AG09309 (cell line): Measurements from ENCODE around the gene HNRNPA0.

Experiments used
- DNase-seq: peaks from one replicate; pipeline ENCODE4 v3.0.0-alpha.2; 2010; ENCODE audit warnings: low read depth
- H3K4me3 ChIP-seq: 2 replicates; pipeline ENCODE4 v1.5.1; 2011; ENCODE audit warnings: mild to moderate bottlenecking, low read depth, low read length, moderate library complexity; ENCODE audit not compliant: control insufficient read depth
- CTCF ChIP-seq: IDR thresholded peaks from 2 replicates; pipeline ENCODE4 v1.5.1; 2011; ENCODE audit warnings: mild to moderate bottlenecking, low read depth, low read length, inconsistent platforms; ENCODE audit not compliant: insufficient read depth, control insufficient read depth; ENCODE audit errors: missing control alignments

HNRNPA0 gene

GRCh38 chr5:137754188-137754960, at the start of gene HNRNPA0:
Gene HNRNPA0, minus strand, starts transcription at chr5:137754363. Its CDS starts 297 bp downstream, at chr5:137754066.
- H3K4me3 ChIP-seq = peak within 1 kb of the TSS; percentile 87
- DNase-seq = peak; percentile 87
- no peak for TF ChIP-seq CTCF

- H3K4me3 ChIP-seq = no peak overlapping the region
- TF ChIP-seq CTCF = no peak
- no peak for DNase-seq
These were observed 48.4 kb upstream of the HNRNPA0 start for GRCh38 chr5:137802282-137803210.

GRCh38 chr5:137800700-137801411, 46.7 kb upstream of the HNRNPA0 start:
- no peak for DNase-seq
- TF ChIP-seq CTCF = no peak
- no peak overlapping the region for H3K4me3 ChIP-seq

GRCh38 chr5:137796279-137796678, 42.1 kb upstream of the HNRNPA0 start:
- DNase-seq = no peak
- H3K4me3 ChIP-seq = no peak overlapping the region
- no peak for TF ChIP-seq CTCF

- no peak overlapping the region for H3K4me3 ChIP-seq
- TF ChIP-seq CTCF = no peak
- DNase-seq = no peak
These were observed 40.7 kb upstream of the HNRNPA0 start for GRCh38 chr5:137794863-137795262.

GRCh38 chr5:137792303-137792702, 38.1 kb upstream of the HNRNPA0 start:
- H3K4me3 ChIP-seq = no peak overlapping the region
- no peak for DNase-seq
- TF ChIP-seq CTCF = no peak
